ENCODE measurements around the gene APMAP.
"Not testable (repeated sequence)": the region's sequence is repeated elsewhere in the genome, so short reads cannot be mapped to it uniquely, and the experiment has no call there.

The APMAP gene

DNA sequence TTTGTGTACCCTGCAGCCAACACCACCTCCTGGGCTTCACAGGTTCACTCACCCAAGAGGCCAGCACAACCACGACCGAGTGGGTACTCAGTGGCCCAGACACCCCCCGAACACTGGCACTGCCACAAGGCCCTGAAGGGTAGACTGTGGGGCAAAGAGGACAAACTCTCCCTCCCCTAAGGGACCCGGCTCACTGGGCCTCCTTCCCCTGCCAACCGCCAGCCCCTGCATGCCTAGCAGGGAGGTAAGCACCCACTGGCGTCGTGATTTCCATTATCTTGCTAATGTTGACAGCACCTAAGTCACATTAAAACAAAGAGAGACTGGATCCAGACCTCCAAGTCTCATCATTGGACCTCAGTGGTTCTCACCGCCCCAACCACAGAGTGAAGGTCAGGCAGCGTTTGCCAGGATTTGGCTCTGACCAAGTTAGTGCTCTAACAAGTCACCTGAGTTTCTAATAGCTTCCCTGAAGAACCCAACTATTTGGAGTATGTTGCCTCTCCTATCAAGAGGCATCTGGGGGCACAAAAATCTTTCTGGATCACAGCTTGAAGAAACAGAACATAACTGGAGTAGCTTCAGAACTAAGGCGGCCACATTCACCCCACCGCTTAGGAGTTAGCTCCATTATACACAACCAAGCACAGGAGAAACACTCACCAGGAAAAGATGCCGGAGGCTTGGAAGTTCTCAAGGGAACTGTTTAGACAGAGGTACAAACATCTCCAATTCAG, 14.0 kb upstream of the APMAP start:
- DNase-seq (ENCODE audit: low spot score): no peak

- no peak for DNase-seq (ENCODE audit: low spot score)
Observed at GRCh38 chr20:25005661-25006060, 13.1 kb upstream of the APMAP start.

GRCh38 chr20:25005220-25005619, 12.7 kb upstream of the APMAP start:
- DNase-seq (ENCODE audit: low spot score): no peak

- DNase-seq (ENCODE audit: low spot score): no peak
Observed at GRCh38 chr20:25003002-25003401, 10.5 kb upstream of the APMAP start.

DNA sequence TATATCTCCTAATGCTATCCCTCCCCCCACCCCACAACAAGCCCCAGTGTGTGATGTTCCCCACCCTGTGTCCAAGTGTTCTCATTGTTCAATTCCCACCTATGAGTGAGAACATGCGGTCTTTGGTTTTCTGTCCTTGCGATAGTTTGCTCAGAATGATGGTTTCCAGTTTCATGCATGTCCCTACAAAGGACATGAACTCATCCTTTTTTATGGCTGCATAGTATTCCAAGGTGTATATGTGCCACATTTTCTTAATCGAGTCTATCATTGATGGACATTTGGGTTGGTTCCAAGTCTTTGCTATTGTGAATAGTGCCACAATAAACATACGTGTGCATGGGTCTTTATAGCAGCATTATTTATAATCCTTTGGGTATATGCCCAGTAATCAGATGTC, 8.8 kb upstream of the APMAP start:
- not testable (repeated sequence) for DNase-seq (ENCODE audit: low spot score)

- DNase-seq (ENCODE audit: low spot score): no peak
Observed at GRCh38 chr20:25000268-25000801, 7.8 kb upstream of the APMAP start.

DNA sequence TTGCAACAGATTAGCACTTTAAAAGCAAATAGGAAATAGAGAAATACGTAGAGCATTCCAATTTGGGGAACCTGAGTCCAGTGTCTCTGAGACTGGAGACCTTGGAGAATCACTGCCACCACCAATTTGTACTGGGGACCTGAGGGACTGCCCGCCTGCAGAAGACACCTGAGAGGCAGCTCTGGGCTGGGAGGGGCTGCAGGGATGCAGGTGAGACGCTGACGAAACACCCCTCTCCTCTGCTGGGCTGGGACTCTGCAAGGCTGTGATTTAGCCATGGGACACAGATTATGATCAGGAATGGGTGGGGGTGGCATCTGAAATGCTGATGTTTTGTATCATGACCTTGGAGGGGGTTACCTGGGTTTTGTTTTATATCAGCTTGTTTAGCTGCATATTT, 7.0 kb upstream of the APMAP start:
- no peak for DNase-seq (ENCODE audit: low spot score)

- DNase-seq (ENCODE audit: low spot score): no peak
Observed at GRCh38 chr20:24998631-24999445, 6.3 kb upstream of the APMAP start.

DNA sequence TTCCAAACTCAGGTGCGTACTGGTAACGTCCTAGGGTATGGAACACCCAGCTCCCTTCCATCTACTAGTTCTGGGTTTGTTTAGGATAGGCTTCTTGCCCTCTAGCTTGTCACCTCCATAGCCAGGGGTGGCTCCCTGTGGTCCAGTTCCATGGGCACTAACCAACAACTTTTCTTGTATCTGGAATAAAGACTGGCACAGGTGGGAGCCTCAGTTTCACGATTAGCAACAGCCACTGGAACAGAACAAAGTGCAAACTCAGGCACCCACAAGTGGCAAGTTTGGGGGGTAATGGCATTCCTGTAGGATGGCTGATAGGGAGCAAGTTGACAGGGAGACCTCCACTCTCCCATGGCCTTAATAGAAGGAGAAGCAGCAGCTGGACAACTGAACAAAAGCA, 5.6 kb upstream of the APMAP start:
- no peak for DNase-seq (ENCODE audit: low spot score)

GRCh38 chr20:24996449-24997377, 4.2 kb upstream of the APMAP start:
- no peak for DNase-seq (ENCODE audit: low spot score)

- DNase-seq (ENCODE audit: low spot score): no peak
Observed at GRCh38 chr20:24995741-24996448, 3.3 kb upstream of the APMAP start.

- DNase-seq (ENCODE audit: low spot score): peak; percentile 79
Observed at GRCh38 chr20:24994470-24995368, 2.2 kb upstream of the APMAP start.

DNA sequence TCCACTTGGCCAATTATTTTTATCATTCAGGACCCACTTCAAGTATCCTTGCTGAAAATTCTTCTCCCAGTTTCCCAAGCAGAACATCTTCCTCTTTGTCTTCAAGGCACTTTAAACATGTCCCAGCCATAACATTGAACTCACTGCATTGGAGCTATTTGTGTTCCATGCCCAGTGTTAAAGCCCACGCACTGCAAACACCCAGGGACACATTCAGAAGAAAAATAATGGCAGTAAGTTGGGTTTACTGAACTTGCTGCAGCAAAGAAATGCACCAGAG, 1.6 kb upstream of the APMAP start:
- DNase-seq (ENCODE audit: low spot score): no peak

GRCh38 chr20:24993337-24994185, 1.0 kb upstream of the APMAP start:
- no peak for DNase-seq (ENCODE audit: low spot score)

- DNase-seq (ENCODE audit: low spot score): no peak
Observed at GRCh38 chr20:24991897-24992486, 559 bp downstream of the APMAP start.

GRCh38 chr20:24990810-24991252, 1.7 kb downstream of the APMAP start:
- no peak for DNase-seq (ENCODE audit: low spot score)

DNA sequence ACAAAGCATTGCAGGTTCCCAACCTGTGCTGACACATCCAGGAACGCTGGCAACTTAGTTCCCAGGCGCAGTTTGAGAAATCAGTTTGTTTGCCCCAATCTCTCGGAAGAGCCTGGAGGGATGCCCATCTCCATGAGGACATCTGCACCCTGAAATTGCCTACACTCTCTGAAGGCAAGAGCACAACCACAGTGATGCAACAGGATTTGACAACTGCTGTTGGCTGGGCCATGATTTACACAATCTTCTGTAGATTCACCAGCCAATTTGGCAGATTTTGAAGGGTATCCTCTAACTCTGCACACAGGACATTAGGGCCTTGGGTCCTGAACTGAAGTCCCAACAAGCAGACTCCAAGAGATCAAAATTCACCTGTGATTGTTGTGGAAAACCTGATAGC, 3.4 kb downstream of the APMAP start:
- no peak for DNase-seq (ENCODE audit: low spot score)

- no peak for DNase-seq (ENCODE audit: low spot score)
Observed at GRCh38 chr20:24987873-24988835, 4.4 kb downstream of the APMAP start.

Measured in germinal center (tissue), 1 donor.